ENCODE measurements around the gene CDK8. TPM values are rescaled to one million over a fixed set of nuclear protein-coding genes. Genes with fewer than 3 reads are reported as not detected.

Gene CDK8
- total RNA-seq, 1 experiment from 2014 or later = 14.5 TPM

DNA sequence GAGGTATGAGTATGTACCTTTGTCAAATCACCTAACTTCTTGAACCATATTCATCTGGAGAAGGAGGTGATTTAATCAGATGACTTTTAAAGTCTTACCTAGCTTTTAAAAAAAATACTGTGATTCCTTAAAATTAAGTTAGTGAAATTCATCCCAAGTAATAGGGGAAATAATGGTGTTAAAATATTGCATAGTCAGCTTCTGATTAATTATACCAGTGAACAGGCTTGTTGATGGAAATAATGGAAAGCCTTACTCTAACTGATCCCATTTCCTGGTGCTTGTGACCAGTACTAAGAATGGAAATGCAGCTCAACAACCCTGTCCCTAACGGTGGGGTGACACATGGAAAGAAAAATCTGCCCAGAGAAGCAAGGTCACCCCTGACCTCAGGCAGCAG is 130.7 kb downstream of the CDK8 start:
- TF ChIP-seq, protein P1, sequence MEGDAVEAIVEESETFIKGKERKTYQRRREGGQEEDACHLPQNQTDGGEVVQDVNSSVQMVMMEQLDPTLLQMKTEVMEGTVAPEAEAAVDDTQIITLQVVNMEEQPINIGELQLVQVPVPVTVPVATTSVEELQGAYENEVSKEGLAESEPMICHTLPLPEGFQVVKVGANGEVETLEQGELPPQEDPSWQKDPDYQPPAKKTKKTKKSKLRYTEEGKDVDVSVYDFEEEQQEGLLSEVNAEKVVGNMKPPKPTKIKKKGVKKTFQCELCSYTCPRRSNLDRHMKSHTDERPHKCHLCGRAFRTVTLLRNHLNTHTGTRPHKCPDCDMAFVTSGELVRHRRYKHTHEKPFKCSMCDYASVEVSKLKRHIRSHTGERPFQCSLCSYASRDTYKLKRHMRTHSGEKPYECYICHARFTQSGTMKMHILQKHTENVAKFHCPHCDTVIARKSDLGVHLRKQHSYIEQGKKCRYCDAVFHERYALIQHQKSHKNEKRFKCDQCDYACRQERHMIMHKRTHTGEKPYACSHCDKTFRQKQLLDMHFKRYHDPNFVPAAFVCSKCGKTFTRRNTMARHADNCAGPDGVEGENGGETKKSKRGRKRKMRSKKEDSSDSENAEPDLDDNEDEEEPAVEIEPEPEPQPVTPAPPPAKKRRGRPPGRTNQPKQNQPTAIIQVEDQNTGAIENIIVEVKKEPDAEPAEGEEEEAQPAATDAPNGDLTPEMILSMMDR (conservative IDR thresholded peaks at IDR 0.05; ENCODE audit: low read depth, low read length) = no peak
- TF ChIP-seq EZH2phosphoT487 (IDR thresholded peaks at IDR 0.05; ENCODE audit: borderline replicate concordance, low read length) (no peak), EZH2 (IDR thresholded peaks at IDR 0.05; ENCODE audit: low read length, unreplicated experiment) (no peak)
- CTCF ChIA-PET = no interaction called here
- H3K4me2 ChIP-seq (ENCODE audit: low read length) = no peak overlapping the region
- no peaks in the 10 kb centered on the region for H3F3A ChIP-seq (ENCODE audit: low read length, unreplicated experiment)
- ATAC-seq = no peak
- peaks cover 10% of the 10 kb centered on the region for H3K4me1 ChIP-seq (ENCODE audit: insufficient read depth, low read length)
- H3K79me2 ChIP-seq (ENCODE audit: low read length) = no peaks in the 10 kb centered on the region
- H3K27ac ChIP-seq (ENCODE audit: low read length) = no peak overlapping the region
- no peaks in the 10 kb centered on the region for H3K36me3 ChIP-seq (ENCODE audit: low read depth, low read length)
- intact Hi-C loops (cut with micrococcal nuclease) = loop anchor here (10.0 kb wide), 1 partner anchor 200 kb away; no protein-coding TSS in a partner anchor
- H3K27me3 ChIP-seq (ENCODE audit: low read length) = no peaks in the 10 kb centered on the region
- no TSS peak for BruUV-seq (replicated peaks)
- H2AFZ ChIP-seq (ENCODE audit: low read length) = no peak overlapping the region
- no peaks in the 10 kb centered on the region for H3K9me2 ChIP-seq (replicated peaks; ENCODE audit: low read length)
- no peaks in the 10 kb centered on the region for H4K20me1 ChIP-seq (ENCODE audit: low read length)
- no peak overlapping the region for H3K4me3 ChIP-seq (ENCODE audit: low read length)
- POLR2A ChIA-PET (ENCODE audit: unreplicated experiment) = no interaction called here
- no peak for DNase-seq
- H3K9ac ChIP-seq (ENCODE audit: low read length) = no peak overlapping the region
- H3K9me3 ChIP-seq (ENCODE audit: low read length) = no peaks in the 10 kb centered on the region

DNA sequence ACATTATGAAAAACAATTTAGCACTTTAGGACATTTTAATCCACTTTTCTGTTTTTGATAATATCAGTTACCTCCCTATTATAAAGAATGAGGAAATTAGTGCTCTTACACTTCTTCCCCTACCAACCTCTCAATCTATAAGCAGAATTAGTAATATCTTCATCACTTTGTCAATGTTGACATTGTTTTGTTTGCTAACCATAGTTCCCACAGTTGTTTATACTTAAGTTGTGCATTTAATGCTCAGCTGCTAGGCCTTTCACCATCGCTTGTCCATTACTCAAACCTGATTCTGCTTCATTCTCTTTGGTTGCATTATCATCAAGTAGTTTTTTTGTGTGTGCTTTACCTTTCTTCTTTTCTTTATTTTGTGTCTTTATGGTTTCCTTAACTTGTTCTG is 132.1 kb downstream of the CDK8 start:
- H3K27me3 ChIP-seq (ENCODE audit: low read length) = no peaks in the 10 kb centered on the region
- no peaks in the 10 kb centered on the region for H3K79me2 ChIP-seq (ENCODE audit: low read length)
- H4K20me1 ChIP-seq (ENCODE audit: low read length) = no peaks in the 10 kb centered on the region
- 0 out of 2 replicates have a peak overlapping the region, but pooled peaks have one; percentile 12 for H3K4me2 ChIP-seq (ENCODE audit: low read length)
- no peaks in the 10 kb centered on the region for H3K36me3 ChIP-seq (ENCODE audit: low read depth, low read length)
- ATAC-seq = peak; percentile 84
- CTCF ChIA-PET = no interaction called here
- no peak overlapping the region; the same call in 1 of the 2 replicates for H3K9ac ChIP-seq (ENCODE audit: low read length)
- POLR2A ChIA-PET (ENCODE audit: unreplicated experiment) = interaction anchor here (0.6 kb wide), 1 partner anchor 14 kb away, joined by 5 read pairs; no protein-coding TSS in a partner anchor
- no peak overlapping the region for H3K4me3 ChIP-seq (ENCODE audit: low read length)
- no peaks in the 10 kb centered on the region for H3K9me2 ChIP-seq (replicated peaks; ENCODE audit: low read length)
- H2AFZ ChIP-seq (ENCODE audit: low read length) = no peak overlapping the region
- H3K9me3 ChIP-seq (ENCODE audit: low read length) = no peaks in the 10 kb centered on the region
- no TSS peak for BruUV-seq (replicated peaks)
- TF ChIP-seq, protein P1 (conservative IDR thresholded peaks at IDR 0.05; ENCODE audit: low read depth, low read length) = no peak
- TF ChIP-seq EZH2 (IDR thresholded peaks at IDR 0.05; ENCODE audit: low read length, unreplicated experiment) (no peak), EZH2phosphoT487 (IDR thresholded peaks at IDR 0.05; ENCODE audit: borderline replicate concordance, low read length) (no peak)
- intact Hi-C loops (cut with micrococcal nuclease) = loop anchor here (10.0 kb wide), 1 partner anchor 201 kb away; no protein-coding TSS in a partner anchor
- peaks cover 22% of the 10 kb centered on the region for H3K4me1 ChIP-seq (ENCODE audit: insufficient read depth, low read length)
- peak overlapping the region; percentile 66 for H3K27ac ChIP-seq (ENCODE audit: low read length)
- DNase-seq = peak; percentile 57
- H3F3A ChIP-seq (ENCODE audit: low read length, unreplicated experiment) = no peaks in the 10 kb centered on the region

DNA sequence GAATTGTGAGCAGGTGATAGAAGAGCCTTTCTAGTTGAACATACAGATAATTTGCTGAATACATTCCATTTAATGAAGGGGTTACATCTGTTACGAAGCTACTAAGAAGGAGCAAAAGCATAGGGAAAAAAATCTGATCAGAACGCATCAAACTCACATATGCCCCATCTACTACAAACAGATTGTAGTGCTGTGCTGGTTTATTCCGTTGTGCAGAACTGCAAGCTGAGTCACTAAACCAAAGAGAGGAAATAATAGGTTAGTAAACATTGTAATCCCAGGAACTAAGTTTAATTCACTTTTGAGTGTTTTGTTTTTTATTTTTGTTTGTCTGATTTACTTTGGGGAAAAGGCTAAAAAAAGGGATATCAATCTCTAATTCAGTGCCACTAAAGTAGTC is 136.3 kb downstream of the CDK8 start:
- TF ChIP-seq, protein P1 (conservative IDR thresholded peaks at IDR 0.05; ENCODE audit: low read depth, low read length) = no peak
- TF ChIP-seq EZH2 (IDR thresholded peaks at IDR 0.05; ENCODE audit: low read length, unreplicated experiment) (no peak), EZH2phosphoT487 (IDR thresholded peaks at IDR 0.05; ENCODE audit: borderline replicate concordance, low read length) (no peak)
- Histone ChIP-seq H3K4me2 (ENCODE audit: low read length) (peak overlapping the region; percentile 24), H3K9me3 (ENCODE audit: low read length) (no peaks in the 10 kb centered on the region), H3K36me3 (ENCODE audit: low read depth, low read length) (no peaks in the 10 kb centered on the region), H3K4me3 (ENCODE audit: low read length) (no peak overlapping the region), H3K9ac (ENCODE audit: low read length) (no peak overlapping the region; the same call in 1 of the 2 replicates), H4K20me1 (ENCODE audit: low read length) (no peaks in the 10 kb centered on the region), H2AFZ (ENCODE audit: low read length) (no peak overlapping the region), H3K79me2 (ENCODE audit: low read length) (no peaks in the 10 kb centered on the region), H3K9me2 (replicated peaks; ENCODE audit: low read length) (no peaks in the 10 kb centered on the region), H3K27me3 (ENCODE audit: low read length) (no peaks in the 10 kb centered on the region), H3K4me1 (ENCODE audit: insufficient read depth, low read length) (peaks cover 22% of the 10 kb centered on the region), H3K27ac (ENCODE audit: low read length) (peak overlapping the region; percentile 54), H3F3A (ENCODE audit: low read length, unreplicated experiment) (no peaks in the 10 kb centered on the region)
- CTCF ChIA-PET = interaction anchor here (0.5 kb wide), 1 partner anchor 35 kb away, joined by 3 read pairs; no protein-coding TSS in a partner anchor
- DNase-seq (peak; percentile 47), ATAC-seq (peak; percentile 87)
- POLR2A ChIA-PET (ENCODE audit: unreplicated experiment) = no interaction called here
- intact Hi-C loops (cut with micrococcal nuclease) = no loop called here
- BruUV-seq (replicated peaks) = no TSS peak

All from PC-3 (cell line).